ENCODE data around the gene PDE12.
A peak's percentile ranks its signal among the peaks of the same experiment; 100 is the strongest.

Gene PDE12, protein sequence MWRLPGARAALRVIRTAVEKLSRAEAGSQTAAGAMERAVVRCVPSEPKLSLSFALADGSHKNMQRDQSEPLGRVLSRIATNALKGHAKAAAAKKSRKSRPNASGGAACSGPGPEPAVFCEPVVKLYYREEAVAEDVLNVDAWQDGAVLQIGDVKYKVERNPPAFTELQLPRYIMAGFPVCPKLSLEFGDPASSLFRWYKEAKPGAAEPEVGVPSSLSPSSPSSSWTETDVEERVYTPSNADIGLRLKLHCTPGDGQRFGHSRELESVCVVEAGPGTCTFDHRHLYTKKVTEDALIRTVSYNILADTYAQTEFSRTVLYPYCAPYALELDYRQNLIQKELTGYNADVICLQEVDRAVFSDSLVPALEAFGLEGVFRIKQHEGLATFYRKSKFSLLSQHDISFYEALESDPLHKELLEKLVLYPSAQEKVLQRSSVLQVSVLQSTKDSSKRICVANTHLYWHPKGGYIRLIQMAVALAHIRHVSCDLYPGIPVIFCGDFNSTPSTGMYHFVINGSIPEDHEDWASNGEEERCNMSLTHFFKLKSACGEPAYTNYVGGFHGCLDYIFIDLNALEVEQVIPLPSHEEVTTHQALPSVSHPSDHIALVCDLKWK

DNA sequence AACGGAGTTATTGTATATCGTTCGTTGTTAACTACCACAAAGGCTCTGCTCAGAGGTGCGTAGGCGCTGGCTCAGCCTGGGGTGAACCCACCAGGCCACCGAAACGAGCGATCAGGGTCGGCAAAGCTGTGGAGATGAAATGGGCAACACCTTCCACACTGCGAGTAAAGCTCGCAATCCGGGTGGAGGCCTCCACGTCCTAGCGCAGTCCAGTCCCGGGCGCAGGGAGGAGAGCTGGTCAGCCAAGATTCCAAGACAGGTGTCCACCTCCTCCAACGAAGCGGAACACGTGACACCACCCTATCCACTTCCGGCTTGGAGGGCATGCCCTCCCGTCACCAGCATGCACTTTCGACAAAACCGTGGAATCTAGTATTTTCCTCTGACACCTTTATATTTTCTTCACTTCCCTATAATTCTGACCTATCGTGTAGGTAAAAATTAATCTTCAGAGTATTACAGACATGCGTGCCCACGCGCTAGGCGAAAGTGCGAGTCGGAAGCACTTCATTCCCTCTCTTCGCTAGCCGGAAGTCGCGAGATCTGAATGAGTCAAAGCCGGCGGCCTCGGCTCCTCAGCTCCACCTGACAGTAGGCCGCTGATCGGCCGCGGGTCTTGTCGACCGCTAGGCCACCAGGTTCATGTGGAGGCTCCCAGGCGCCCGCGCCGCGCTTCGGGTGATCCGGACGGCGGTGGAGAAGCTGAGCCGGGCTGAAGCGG is at the start of gene PDE12:
TSS of gene PDE12 (plus strand) at position 537 of the 721 bp plus-strand sequence. CDS start at position 643, 106 bp downstream.
- H3K4me3 ChIP-seq (replicated peaks; ENCODE audit: low read depth, low read length) = peak within 1 kb of the TSS; percentile 88
- peak; percentile 70 for DNase-seq (ENCODE audit: extremely low read depth, low read depth)
- TF ChIP-seq, protein P1, sequence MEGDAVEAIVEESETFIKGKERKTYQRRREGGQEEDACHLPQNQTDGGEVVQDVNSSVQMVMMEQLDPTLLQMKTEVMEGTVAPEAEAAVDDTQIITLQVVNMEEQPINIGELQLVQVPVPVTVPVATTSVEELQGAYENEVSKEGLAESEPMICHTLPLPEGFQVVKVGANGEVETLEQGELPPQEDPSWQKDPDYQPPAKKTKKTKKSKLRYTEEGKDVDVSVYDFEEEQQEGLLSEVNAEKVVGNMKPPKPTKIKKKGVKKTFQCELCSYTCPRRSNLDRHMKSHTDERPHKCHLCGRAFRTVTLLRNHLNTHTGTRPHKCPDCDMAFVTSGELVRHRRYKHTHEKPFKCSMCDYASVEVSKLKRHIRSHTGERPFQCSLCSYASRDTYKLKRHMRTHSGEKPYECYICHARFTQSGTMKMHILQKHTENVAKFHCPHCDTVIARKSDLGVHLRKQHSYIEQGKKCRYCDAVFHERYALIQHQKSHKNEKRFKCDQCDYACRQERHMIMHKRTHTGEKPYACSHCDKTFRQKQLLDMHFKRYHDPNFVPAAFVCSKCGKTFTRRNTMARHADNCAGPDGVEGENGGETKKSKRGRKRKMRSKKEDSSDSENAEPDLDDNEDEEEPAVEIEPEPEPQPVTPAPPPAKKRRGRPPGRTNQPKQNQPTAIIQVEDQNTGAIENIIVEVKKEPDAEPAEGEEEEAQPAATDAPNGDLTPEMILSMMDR (IDR thresholded peaks at IDR 0.05; ENCODE audit: low read depth, low read length, missing control alignments) = no peak

DNA sequence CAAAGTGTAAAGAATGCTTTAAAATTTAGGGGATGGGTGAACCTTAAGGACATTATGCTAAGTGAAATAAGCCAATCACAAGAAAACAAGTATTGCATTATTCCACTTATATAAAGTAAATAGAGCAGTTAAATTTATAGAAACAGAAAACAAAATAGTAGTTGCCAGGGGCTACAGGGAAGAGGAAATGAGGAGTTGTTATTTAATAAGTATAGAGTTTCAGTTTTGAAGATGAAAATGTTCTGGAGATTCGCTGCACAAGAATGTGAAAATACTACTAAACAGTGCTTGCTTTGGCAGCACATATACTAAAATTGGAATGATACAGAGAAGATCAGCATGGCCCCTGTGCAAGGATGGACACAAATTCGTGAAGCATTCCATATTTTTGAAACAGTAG is 43.9 kb upstream of the PDE12 start:
- no peak for DNase-seq (ENCODE audit: extremely low read depth, low read depth)
- TF ChIP-seq, protein P1 (IDR thresholded peaks at IDR 0.05; ENCODE audit: low read depth, low read length, missing control alignments) = no peak
- no peak overlapping the region for H3K4me3 ChIP-seq (replicated peaks; ENCODE audit: low read depth, low read length)

DNA sequence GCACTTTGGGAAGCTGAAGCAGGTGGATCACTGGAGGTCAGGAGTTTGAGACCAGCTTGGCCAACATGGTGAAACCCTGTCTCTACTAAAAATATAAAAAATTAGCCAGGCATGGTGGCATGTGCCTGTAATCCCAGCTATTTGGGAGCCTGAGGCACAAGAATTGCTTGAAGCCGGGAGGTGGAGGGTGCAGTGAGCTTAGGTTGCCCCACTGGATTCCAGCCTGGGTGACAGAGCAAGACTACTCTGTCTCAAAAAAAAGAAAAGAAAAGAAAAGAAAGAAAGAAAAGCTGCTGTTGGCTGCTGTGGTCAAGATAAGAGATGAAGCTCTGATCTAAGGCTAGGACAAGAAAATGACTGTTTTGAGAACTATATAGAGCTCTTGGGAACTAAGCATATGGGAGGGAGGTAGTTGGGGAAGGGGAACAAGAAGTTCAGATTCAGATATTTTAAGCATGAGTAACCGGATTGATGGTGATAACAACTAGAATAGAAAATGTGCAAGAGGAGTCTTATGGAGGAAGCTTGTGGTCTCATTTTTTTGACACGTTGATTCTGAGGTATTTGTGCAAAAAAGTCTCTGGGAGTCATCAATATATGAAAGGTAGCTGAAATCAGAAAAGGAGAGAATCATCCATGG is 37.7 kb upstream of the PDE12 start:
- H3K4me3 ChIP-seq (replicated peaks; ENCODE audit: low read depth, low read length) = no peak overlapping the region
- DNase-seq (ENCODE audit: extremely low read depth, low read depth) = no peak
- TF ChIP-seq, protein P1 (IDR thresholded peaks at IDR 0.05; ENCODE audit: low read depth, low read length, missing control alignments) = no peak

DNA sequence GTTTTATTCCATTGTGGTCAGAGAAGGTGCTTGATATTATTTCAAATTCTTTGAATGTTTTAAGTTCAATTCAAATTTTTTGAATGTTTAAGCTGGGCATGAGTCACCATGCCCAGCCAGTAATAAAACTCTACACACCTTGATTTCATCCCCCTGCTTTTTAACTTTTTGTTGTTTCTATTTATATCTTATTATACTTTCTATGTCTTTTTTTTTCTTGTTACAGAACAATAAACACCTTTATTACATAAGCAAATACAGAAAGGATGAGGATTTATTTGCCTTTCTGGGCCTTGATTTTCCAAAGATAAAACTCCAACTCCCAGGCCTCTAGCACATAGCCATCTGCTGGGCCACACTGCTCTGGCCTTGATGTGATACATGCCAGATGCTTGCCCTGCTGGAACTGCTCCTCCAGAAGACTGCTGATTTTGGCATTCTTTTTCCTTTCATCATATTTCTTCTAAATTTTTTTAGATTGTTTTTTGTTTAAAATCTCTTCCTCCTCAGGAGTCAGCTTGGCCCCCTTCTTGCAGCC is 25.9 kb upstream of the PDE12 start:
- DNase-seq (ENCODE audit: extremely low read depth, low read depth) = no peak
- H3K4me3 ChIP-seq (replicated peaks; ENCODE audit: low read depth, low read length) = no peak overlapping the region
- TF ChIP-seq, protein P1 (IDR thresholded peaks at IDR 0.05; ENCODE audit: low read depth, low read length, missing control alignments) = no peak

DNA sequence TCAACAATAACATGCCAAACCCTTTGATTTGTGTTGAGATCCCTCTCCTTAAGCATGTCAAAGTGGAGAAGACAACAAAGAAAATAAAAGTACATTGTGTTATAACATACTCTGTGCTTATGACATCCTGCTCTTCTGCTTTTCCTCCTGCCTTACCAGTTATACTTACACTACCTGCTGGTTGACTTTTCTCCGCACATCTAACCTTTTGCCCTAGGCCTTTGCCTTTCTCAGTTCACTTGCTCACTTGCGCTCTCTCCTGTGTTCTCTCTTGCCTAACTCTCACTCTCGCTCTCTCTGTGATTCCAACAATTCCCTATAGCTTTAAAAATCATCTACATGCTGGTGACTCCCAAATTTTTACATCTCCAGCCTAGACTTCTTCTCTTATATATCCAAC is 17.6 kb upstream of the PDE12 start:
- DNase-seq (ENCODE audit: extremely low read depth, low read depth) = no peak
- TF ChIP-seq, protein P1 (IDR thresholded peaks at IDR 0.05; ENCODE audit: low read depth, low read length, missing control alignments) = no peak
- no peak overlapping the region for H3K4me3 ChIP-seq (replicated peaks; ENCODE audit: low read depth, low read length)
